ENCODE data around the gene PXYLP1.
A peak's percentile ranks its signal among the peaks of the same experiment; 100 is the strongest.

Gene PXYLP1

GRCh38 chr3:141250342-141250741 lies 18.7 kb downstream of the PXYLP1 start:
- no peak for DNase-seq (ENCODE audit: low spot score)

GRCh38 chr3:141250828-141251227 lies 19.2 kb downstream of the PXYLP1 start:
- DNase-seq (ENCODE audit: low spot score), result no peak

GRCh38 chr3:141253326-141253725 lies 21.7 kb downstream of the PXYLP1 start:
- no peak for DNase-seq (ENCODE audit: low spot score)

GRCh38 chr3:141253811-141254210 lies 22.2 kb downstream of the PXYLP1 start:
- DNase-seq (ENCODE audit: low spot score), result no peak

- DNase-seq (ENCODE audit: low spot score), result no peak
Measured at GRCh38 chr3:141255137-141255845, 23.7 kb downstream of the PXYLP1 start.

- DNase-seq (ENCODE audit: low spot score), result peak; percentile 55
Measured at GRCh38 chr3:141255846-141256261, 24.2 kb downstream of the PXYLP1 start.

GRCh38 chr3:141256820-141257219 lies 25.2 kb downstream of the PXYLP1 start:
- no peak for DNase-seq (ENCODE audit: low spot score)

GRCh38 chr3:141257961-141258360 lies 26.3 kb downstream of the PXYLP1 start:
- no peak for DNase-seq (ENCODE audit: low spot score)

- DNase-seq (ENCODE audit: low spot score), result no peak
Measured at GRCh38 chr3:141258973-141259372, 27.3 kb downstream of the PXYLP1 start.

GRCh38 chr3:141259821-141260629 lies 28.4 kb downstream of the PXYLP1 start:
- DNase-seq (ENCODE audit: low spot score), result no peak

- no peak for DNase-seq (ENCODE audit: low spot score)
Measured at GRCh38 chr3:141260630-141260927, 29.0 kb downstream of the PXYLP1 start.

GRCh38 chr3:141261472-141262307 lies 30.1 kb downstream of the PXYLP1 start:
- DNase-seq (ENCODE audit: low spot score), result no peak

- no peak for DNase-seq (ENCODE audit: low spot score)
Measured at GRCh38 chr3:141262308-141262705, 30.7 kb downstream of the PXYLP1 start.

- DNase-seq (ENCODE audit: low spot score), result no peak
Measured at GRCh38 chr3:141266186-141266585, 34.6 kb downstream of the PXYLP1 start.

GRCh38 chr3:141266797-141267555 lies 35.4 kb downstream of the PXYLP1 start:
- DNase-seq (ENCODE audit: low spot score), result no peak

GRCh38 chr3:141267629-141268028 lies 36.0 kb downstream of the PXYLP1 start:
- DNase-seq (ENCODE audit: low spot score), result no peak

GRCh38 chr3:141268306-141268705 lies 36.7 kb downstream of the PXYLP1 start:
- no peak for DNase-seq (ENCODE audit: low spot score)

- DNase-seq (ENCODE audit: low spot score), result no peak
Measured at GRCh38 chr3:141268791-141269190, 37.2 kb downstream of the PXYLP1 start.

GRCh38 chr3:141269961-141270360 lies 38.3 kb downstream of the PXYLP1 start:
- no peak for DNase-seq (ENCODE audit: low spot score)

GRCh38 chr3:141271279-141272030 lies 39.8 kb downstream of the PXYLP1 start:
- DNase-seq (ENCODE audit: low spot score), result no peak
